Brain pericyte (primary cell): ENCODE data around the gene RCAN2.
"Not testable (repeated sequence)": the region's sequence is repeated elsewhere in the genome, so short reads cannot be mapped to it uniquely, and the experiment has no call there.

ENCODE experiments used
- DNase-seq: peaks from one replicate; pipeline ENCODE4 v3.0.0-alpha.2; 2012; ENCODE audit warnings: low read depth, low spot score

The RCAN2 gene

DNA sequence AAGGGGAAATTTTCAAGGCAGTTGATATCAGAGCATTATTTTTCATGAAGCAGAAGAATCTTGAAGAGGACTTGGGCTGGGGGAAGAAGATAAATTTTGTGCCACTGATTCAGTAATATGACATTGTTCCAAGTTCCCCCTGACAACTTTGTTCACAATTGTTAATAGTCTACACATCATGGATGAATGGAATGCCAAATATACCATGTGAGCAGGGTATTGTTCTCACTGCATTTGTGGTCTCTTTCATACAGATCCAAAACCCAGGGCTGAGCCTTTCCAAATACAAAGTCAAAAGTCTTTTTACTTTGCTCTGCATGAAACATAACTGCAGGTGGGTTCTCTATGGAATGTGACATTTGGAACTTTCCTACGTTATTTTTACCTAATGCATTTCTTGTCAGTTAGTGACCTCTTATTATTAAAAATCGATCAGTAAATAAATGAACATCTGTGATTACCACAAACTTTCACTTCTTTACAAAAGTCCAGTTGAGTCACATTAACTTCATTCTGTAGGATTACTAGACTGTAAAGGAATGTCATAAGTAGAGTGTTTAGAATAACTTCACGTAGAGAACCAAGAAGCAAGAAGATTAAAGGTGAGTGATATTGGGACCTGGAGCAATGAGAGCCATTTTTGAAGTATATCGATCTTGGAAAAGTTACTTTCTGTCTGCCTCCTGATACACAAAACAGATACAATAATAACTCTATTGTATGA lies 100.9 kb downstream of the RCAN2 start:
- DNase-seq: no peak

DNA sequence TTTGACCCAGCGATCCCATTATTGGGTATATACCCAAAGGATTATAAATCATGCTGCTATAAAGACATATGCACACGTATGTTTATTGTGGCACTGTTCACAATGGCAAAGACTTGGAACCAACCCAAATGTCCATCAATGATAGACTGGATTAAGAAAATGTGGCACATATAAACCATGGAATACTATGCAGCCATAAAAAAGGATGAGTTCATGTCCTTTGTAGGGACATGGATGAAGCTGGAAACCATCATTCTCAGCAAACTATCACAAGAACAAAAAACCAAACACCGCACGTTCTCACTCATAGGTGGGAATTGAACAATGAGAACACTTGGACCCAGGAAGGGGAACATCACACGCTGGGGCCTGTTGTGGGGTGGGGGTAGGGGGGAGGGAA lies 103.5 kb downstream of the RCAN2 start:
- not testable (repeated sequence) for DNase-seq

DNA sequence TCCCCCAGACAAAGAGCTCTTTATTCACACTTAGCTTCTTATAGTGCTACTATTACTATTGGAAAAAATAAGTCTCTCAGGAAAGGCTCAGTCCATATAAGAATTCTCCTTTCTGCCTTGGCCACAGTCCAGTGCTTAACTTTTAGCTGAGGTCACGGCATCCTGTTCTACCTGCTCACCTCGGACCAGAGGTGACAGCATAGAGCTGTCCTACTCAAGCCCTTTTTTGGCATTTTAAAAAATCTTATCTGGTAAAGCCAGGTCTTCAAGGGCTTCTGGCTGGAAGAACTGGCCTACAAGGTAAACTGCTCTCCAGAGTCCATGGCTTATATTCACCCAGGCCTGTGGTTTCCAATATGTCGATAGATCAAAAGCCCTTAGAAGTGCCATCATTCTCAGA lies 109.7 kb downstream of the RCAN2 start:
- no peak for DNase-seq

DNA sequence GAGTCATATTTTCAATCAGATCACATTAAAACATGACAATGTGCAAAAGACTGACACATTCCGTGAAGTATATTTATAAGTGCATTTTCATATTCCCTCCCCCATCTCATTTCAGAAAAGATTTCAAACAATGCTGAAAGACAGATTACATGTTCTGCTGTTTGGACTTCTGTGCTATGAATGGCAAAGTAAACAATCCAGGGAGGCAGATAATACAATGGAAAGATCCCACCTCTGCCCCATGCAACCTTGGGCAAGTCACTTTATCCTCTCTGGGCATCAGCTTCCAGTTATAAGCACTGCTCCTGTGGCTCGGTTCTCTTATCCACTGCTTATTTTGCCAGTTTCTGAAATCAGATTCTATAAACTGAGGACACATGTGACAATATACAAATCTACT lies 110.2 kb downstream of the RCAN2 start:
- no peak for DNase-seq

DNA sequence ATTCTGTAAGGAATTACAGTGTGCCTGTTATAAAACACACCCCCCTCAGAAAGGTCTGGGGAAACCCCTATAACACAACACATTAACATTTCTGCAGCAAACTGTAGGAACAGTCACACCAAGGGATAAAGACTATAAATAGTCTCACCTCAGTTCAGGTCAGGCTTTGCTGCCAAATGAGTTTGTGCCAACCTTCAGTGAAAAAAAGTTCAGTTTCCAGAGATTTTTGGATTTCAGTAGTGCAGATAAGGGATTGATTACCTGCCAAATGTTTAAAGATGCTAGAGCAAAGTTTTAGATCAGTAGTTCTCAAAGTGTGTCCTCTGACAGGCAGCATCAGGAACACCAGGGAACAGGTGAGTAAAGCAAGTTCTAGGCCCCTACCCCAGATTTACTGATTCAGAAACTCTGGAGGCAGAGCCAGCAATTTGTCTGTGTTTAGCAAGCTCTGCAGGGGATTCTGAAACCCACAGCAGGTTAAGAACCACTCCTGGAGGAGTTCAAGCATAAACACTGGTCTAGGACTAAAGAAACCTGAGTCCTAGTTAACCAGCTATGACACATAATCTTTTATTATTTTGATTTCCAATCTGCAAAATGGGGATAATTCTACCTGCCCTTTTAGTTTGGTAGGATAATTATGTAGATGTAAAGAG lies 111.0 kb downstream of the RCAN2 start:
- no peak for DNase-seq

DNA sequence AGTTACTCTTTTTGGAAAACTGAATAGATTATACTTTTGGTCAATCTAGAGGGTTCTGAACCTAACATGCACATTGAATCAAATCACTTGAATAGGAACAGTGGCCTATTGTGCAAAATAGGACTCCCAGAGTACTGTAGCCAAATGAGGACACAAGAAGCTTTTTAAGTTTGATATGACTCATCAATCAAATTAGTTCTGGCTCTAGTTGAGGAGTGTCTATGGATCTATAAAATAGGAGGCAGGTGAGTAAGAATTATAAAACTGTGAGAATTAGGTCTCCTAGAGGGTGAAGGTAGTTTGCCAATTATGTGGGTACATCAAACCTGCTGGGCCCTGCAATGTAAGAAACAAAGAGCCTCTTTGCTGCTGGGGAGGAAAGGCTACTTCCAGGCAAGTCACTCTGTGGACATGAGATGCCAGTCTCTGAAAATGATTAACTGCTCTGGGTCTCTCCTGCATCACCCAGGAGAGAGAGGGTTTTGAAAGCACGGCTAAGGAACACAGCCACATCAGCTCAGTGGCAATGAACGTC lies 112.3 kb downstream of the RCAN2 start:
- no peak for DNase-seq

DNA sequence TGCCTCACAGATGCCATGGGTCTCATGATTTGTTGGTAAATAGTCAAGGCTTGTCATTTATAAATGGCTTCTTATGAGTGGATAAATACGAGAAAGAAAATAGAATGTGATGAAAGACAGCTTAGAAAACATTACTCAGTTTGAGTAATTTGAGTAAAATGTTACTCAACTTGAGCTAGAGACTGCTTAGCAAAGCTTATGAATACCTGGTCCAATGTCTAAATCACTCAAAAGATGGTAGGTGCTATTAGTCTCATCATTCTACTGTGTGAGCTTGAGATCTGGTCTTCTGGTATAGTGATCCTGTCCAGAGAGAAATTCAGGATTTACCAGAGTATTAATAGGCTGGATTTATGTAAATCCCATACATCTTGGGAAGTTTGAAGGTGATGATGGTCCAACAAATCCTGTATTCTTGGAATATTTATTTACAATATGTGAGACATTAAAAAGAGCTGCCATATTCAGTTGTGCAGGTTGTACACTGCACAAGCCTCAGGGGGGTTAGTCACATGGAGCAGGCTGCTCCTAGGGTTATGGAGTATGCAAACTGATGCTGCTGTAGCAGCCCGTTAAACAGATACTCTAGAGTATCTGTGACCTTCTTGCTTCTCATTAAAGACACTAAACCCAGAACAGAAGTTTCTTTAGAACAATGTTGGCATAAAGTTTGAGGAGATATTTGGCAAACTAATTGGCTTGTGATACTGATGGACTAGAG lies 112.9 kb downstream of the RCAN2 start:
- no peak for DNase-seq

DNA sequence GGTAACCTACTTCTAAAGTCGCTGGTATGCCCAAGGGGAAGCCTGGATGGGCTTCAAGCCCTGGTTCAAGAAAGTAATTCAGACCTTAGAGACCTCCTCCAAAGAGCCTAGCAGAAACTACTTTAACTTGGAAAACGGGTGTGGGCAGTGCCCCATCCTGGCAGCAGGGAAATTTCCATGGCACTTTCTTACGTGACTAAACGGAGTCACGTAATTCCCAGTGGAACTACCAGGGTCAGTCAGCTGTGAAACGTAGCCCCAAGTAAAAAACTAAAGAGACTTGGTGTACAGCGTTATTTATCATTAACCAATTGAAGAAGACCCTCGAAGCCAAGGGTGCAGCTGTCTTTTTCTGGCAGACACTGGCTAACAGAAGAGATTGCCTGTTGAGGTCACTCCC lies 114.0 kb downstream of the RCAN2 start:
- no peak for DNase-seq

DNA sequence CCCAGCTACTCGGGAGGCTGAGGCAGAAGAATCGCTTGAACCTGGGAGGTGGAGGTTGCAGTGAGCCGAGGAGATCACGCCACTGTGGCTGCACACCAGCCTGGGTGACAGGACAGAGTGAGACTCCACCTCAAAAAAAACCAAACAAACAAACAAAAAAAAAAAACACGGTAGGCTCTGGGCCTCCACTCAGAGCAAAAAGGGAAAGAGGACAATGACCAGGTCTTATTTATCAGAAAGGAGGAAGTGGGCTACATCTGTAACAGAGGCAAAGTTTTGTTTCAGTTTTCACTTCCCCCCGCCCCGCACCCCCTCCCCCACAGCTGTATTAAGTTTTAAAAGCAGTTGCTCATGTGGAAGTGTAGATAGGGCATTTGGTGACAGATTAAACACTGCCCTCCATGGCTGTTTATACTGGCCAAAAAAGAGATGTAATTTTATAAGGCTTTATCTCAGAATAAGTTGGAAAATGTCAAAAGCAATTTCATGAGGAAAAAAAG lies 114.6 kb downstream of the RCAN2 start:
- DNase-seq: no peak

DNA sequence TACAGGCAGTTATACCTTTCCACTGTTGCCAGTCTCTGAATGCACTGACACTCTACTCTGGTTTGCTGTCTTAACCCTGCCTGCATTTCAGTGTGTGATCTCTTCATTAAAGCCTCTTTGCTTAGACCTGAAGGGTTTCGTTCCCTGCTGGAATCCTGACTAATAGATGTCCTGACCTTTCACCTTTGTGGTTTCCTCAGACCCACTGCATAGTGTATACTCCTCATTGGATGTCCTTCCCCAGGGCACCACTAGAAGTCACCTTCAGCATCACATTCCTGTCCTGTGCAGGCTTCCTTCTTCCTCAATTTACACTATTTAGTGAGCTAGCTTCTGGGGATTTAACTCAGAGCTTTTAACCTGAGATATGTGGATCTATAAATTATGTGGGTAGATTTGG lies 120.6 kb downstream of the RCAN2 start:
- no peak for DNase-seq

DNA sequence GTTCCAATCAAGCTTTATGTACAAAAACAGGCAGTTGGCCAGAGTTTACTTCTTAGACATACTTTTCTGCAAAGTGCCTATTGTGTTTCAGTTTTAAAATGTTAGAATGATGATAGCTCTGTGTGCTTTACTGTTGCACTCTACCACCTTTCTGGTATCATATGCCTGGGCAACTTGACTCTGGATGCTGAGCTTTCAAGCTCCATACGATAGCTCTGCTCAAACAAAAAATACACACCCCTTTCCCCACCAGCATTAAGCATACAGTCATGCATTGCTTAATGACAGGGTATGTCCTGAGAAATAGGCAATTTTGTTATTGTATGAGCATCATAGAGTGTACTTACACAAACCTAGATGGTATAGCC lies 123.1 kb downstream of the RCAN2 start:
- no peak for DNase-seq

DNA sequence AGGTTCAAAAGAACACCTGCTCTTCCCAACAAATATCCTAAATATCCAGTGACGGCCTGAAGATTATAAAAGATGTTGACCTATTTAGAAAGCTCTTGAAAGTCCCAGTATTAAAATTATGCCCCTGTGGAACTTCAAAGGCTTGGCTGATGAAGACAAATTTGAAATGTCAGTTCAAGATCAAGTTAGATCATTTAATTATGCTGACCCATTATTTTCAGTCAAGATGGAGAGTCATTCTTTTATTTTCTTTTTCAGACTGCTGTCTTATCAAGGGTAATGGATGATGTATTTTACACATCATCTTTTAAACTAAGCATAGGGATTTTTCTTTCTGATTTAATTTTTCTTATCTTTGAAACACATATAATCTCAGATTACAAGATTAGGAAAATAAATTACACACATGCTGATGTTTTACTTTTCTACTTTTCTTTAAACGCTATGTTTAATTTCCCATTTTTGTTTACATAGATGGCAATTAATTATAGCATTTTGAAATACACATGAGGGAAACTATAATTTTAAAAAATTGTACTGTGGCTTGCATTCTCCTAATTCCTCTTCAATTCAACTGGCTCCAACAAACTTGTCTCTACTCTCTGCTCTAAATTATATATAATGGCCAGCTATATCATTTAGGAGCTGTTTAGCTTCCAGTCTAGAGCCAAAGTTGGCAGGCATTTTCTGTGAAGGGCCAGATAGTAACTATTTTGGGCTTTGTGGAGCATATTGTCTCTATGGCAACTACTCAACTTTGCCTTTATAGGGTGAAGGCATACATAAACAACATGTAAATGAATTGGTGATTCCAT lies 123.7 kb downstream of the RCAN2 start:
- no peak for DNase-seq

DNA sequence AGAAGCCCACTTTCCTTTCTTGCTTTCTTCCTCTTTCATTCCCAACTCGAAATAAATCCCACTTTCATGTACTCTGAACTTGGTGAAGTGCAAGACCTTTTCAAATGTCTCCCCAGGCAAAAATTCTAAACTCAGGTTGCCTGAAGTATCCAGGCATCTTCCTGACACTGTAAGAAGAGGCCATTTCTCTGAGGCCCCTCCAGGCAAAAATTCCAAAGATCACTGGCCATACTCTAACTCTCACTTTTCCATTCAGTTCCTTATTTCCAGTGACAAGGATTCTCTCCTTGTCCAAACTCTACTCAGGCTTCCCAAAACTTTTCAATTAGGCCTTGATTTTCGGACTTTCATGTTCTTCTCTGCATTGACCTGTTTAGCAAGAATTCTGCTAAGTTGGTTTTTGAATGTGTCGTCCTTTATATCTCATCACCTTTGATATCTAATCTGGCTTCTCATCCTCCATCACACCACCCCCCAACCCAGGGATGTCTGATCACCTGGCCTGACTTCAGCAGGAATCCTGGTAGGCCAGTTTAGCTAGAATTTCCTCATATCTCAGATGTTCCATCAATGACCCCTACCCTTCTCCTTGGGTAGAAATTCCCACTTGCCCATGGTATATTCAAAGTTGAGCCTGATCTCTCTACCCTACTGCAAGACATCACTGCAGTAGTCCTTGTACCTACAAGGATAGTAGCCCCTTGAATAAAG lies 124.9 kb downstream of the RCAN2 start:
- DNase-seq: no peak

DNA sequence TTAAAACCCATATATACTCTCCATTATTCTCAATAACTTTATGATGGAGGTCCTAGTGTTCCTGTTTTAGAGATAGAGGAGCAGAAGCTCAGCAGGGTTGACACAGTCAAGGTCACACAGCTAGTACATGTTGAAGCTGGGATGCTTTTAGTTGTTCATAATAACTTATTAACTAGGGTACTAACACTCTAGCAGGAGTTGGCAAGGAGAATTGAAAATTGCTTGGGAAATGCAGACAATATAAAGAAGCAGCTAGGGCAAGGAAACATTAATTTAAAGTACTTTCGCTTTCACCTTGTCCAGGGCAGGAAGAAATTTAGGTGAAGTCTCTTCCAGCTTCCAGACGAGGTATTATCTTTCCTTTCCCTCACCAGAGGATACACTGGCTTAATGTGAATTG lies 133.7 kb downstream of the RCAN2 start:
- DNase-seq: no peak

DNA sequence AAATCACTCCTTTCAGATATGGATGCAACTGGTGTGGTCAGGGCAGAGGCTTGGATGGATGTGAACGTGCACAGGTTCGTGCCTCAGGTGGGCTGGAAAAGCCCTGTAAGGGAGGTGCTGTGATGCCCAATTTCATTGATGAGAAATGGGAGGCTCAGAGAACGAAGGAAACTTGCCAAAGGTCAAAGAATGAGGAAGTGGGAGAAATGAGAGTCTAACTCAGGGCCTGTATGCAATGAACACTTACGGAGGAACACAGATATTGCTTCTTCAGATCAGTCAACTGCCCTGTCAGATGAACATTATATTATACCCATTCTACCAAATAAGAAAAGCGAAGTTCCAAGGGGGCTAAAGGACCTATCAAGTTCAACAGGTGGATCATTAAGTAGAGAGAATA lies 134.7 kb downstream of the RCAN2 start:
- no peak for DNase-seq

DNA sequence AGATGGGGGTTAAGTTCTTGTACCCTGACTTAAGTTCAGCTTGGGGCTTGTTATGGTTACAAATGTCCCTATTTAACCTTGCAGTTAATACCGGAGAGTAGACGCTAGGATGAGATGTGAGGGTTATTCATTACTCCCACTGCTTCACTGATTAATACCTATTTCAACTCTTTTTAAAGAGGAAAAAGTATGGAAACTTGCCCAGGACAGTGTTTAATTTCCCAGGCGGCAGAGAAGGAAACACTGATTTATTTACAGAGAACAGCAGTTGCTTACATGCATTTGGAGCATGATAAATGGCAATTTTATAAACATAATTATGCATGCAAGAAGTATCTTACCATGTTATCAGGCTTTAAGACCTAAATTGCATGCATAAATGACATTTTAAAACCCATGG lies 137.7 kb downstream of the RCAN2 start:
- DNase-seq: no peak

DNA sequence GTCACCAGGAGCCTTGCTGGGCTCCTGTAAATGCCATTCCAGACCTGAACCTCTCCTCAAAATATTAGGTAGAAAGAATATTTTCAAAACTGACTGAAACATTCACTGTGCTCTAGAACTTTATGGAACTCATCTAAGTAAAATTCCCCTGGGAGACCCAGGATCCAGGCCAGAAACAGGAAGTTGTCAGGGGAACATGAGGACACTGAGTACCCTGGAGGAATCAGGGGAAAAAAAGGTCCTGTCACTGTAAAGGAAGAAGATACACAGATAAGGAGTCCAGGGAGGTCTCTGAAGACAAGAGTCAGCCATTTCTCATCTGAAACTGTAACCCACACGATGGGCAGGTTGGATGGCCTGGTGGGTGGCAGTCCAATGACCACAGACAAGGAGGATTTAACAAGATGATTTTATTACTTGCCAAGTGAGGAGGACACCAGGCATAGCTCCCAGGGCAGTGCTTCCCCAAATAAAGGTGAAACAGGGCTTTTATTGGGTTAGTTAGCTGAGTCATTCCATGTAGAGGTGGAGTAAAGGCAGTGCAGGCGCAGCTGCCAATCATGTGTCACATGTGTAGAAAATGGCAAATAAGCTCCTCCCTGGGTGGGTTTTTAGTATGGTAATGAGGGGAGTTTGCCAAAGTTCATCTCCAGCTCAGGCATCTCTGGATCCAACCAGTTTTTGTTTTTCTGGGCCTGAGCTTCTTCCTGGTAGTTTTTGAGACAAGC lies 138.5 kb downstream of the RCAN2 start:
- DNase-seq: no peak

DNA sequence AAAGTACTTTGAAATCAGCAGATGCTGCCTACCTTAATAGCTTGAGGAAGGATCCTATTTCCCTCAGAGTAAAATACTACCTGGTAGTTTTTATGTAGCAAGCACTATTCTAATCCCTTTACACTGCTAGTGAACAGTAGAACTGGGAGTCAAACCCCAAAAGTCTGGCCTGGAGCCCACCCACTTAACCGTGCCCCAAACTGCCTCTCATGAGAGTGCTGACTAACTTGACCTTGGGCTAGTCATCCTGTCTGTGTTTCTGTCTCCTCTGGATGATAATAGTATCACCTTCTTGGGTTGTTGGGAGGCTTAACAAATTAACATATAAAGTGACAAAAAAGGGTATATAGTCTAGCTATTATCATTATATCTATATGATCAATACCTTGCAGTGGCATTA lies 140.5 kb downstream of the RCAN2 start:
- DNase-seq: no peak

DNA sequence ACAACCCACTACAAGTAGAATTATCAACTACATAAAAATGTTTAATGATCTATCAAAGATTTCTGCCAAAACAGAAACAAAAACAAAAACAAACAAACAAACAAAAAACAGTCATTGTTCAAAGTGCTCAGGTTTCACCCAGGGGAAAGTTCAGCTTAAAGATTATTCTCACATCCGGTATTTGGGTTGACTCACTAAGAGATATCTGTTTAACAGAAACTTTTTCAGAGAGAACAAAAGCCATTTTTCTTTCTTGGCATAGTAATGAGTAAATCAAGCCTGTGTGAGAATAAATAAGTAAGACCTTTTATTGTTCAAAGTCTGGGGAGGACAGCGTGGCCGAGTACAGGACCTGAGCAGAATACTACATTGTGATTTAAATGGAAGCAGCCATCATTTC lies 143.6 kb downstream of the RCAN2 start:
- no peak for DNase-seq

DNA sequence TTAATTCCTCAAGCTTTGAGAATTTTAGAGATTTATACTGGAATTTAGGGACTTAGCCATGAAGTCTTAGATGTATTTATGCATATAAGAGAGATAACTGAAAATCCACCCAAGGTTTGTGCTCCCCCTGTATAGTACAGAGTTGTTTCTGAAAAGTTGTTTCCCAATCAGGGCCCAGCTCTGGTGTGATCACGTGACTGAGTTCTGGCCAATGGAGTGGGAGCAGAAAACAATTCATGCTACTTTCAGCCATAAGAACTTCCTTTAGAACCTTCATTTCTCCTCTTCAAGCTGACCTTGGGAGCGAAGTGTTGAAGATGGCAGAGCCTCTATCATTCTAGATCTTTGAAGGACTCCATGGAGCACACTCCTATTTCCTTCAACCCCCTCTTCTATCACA lies 151.0 kb downstream of the RCAN2 start:
- no peak for DNase-seq
